COLO668 (cell line): ENCODE data around the gene LRP4.

Experiments used
- DNase-seq: peaks from one replicate; lab custom pipeline; 2025; ENCODE audit not compliant: unreplicated experiment; lab: John Stamatoyannopoulos, UW

Gene LRP4

GRCh38 chr11:46896719-46897406, 21.5 kb downstream of the LRP4 start:
- peak; percentile 40 for DNase-seq

GRCh38 chr11:46895821-46896220, 22.5 kb downstream of the LRP4 start:
- no peak for DNase-seq

GRCh38 chr11:46894961-46895360, 23.4 kb downstream of the LRP4 start:
- DNase-seq = no peak

- DNase-seq = peak; percentile 93
Observed at GRCh38 chr11:46894506-46894905, 23.8 kb downstream of the LRP4 start.

GRCh38 chr11:46892838-46893237, 25.5 kb downstream of the LRP4 start:
- no peak for DNase-seq

- DNase-seq = no peak
Observed at GRCh38 chr11:46892109-46892508, 26.2 kb downstream of the LRP4 start.

- no peak for DNase-seq
Observed at GRCh38 chr11:46890665-46891064, 27.7 kb downstream of the LRP4 start.

- peak; percentile 83 for DNase-seq
Observed at GRCh38 chr11:46889689-46890475, 28.5 kb downstream of the LRP4 start.

- DNase-seq = no peak
Observed at GRCh38 chr11:46889251-46889650, 29.1 kb downstream of the LRP4 start.

GRCh38 chr11:46888636-46889035, 29.7 kb downstream of the LRP4 start:
- no peak for DNase-seq

GRCh38 chr11:46886211-46886610, 32.1 kb downstream of the LRP4 start:
- no peak for DNase-seq

GRCh38 chr11:46879056-46879585, 39.2 kb downstream of the LRP4 start:
- DNase-seq = no peak

- DNase-seq = no peak
Observed at GRCh38 chr11:46877580-46877979, 40.8 kb downstream of the LRP4 start.

- no peak for DNase-seq
Observed at GRCh38 chr11:46876471-46876870, 41.9 kb downstream of the LRP4 start.

- DNase-seq = no peak
Observed at GRCh38 chr11:46874586-46874985, 43.8 kb downstream of the LRP4 start.

GRCh38 chr11:46868912-46869311, 49.4 kb downstream of the LRP4 start:
- no peak for DNase-seq

- DNase-seq = no peak
Observed at GRCh38 chr11:46865340-46865739, 53.0 kb downstream of the LRP4 start.

- DNase-seq = no peak
Observed at GRCh38 chr11:46860218-46860617, 58.1 kb downstream of the LRP4 start.

GRCh38 chr11:46858920-46859546, 59.3 kb downstream of the LRP4 start:
- DNase-seq = no peak

GRCh38 chr11:46857666-46858065, 60.7 kb downstream of the LRP4 start:
- DNase-seq = no peak

- no peak for DNase-seq
Observed at GRCh38 chr11:46856605-46857343, 61.6 kb downstream of the LRP4 start.
